Liver (tissue), 9 donors: ENCODE results near the gene FOXL1. TPM values are rescaled to one million over a fixed set of nuclear protein-coding genes. Genes with fewer than 3 reads are reported as not detected.

Experiments
- DNase-seq: peaks from one replicate; pipeline ENCODE4 v3.0.0-alpha.2; 2017; ENCODE audit warnings: low spot score
- H3K27ac ChIP-seq, 2 donors: one replicate each; pipeline ENCODE4 v1.7.0; 2013; ENCODE audit warnings: inconsistent platforms in 2 of 2, low read length in 2 of 2, control low read depth in 1 of 2, low read depth in 1 of 2, mild to moderate bottlenecking in 1 of 2
- H3K27me3 ChIP-seq, 4 donors: one replicate each; pipeline versions ENCODE4 v1.6.1 to v1.7.0; 2013; ENCODE audit warnings: low read length in 3 of 4, inconsistent platforms in 1 of 4, mild to moderate bottlenecking in 1 of 4, moderate library complexity in 1 of 4; ENCODE audit not compliant: control insufficient read depth in 4 of 4, insufficient read depth in 4 of 4
- H3K36me3 ChIP-seq, 4 donors: one replicate each; pipeline versions ENCODE4 v1.6.1 to v1.7.0; 2013; ENCODE audit warnings: low read length in 3 of 4, mild to moderate bottlenecking in 3 of 4, low read depth in 1 of 4, moderate library complexity in 1 of 4; ENCODE audit not compliant: control insufficient read depth in 4 of 4, insufficient read depth in 3 of 4
- H3K4me1 ChIP-seq, 4 donors: one replicate each; pipeline versions ENCODE4 v1.6.1 to v1.7.0; 2013; ENCODE audit warnings: low read length in 3 of 4, mild to moderate bottlenecking in 3 of 4, moderate library complexity in 1 of 4; ENCODE audit not compliant: control insufficient read depth in 4 of 4, insufficient read depth in 4 of 4
- H3K4me3 ChIP-seq, 3 donors: one replicate each; pipeline versions ENCODE4 v1.6.1 to v1.7.0; 2013; ENCODE audit warnings: low read length in 3 of 3, control low read depth in 1 of 3, low read depth in 1 of 3, mild to moderate bottlenecking in 1 of 3
- H3K9ac ChIP-seq, 2 donors: one replicate each; pipeline ENCODE4 v1.7.0; 2013; ENCODE audit warnings: low read length in 2 of 2, mild to moderate bottlenecking in 2 of 2, moderate library complexity in 2 of 2, control low read depth in 1 of 2, low read depth in 1 of 2
- H3K9me3 ChIP-seq, 4 donors: one replicate each; pipeline versions ENCODE4 v1.6.1 to v1.7.0; 2013; ENCODE audit warnings: low read length in 3 of 4; ENCODE audit not compliant: control insufficient read depth in 4 of 4
- EGR1 ChIP-seq, 2 donors: IDR thresholded peaks; 2 replicates each; pipeline ENCODE4 v1.6.1; 2016 to 2018; ENCODE audit warnings: antibody characterized with exemption in 2 of 2, low read depth in 2 of 2
- FOXA1 ChIP-seq: IDR thresholded peaks from 2 replicates; pipeline ENCODE4 v1.6.1; 2016; ENCODE audit warnings: antibody characterized with exemption
- FOXA2 ChIP-seq: IDR thresholded peaks from 2 replicates; pipeline ENCODE4 v1.6.1; 2016; ENCODE audit warnings: antibody characterized with exemption
- GABPA ChIP-seq, 2 donors: IDR thresholded peaks in 1 of 2; conservative IDR thresholded peaks in 1 of 2; 2 replicates each; pipeline ENCODE4 v1.6.1; 2016; ENCODE audit warnings: antibody characterized with exemption in 2 of 2, mild to moderate bottlenecking in 1 of 2, moderate library complexity in 1 of 2
- HNF4A ChIP-seq, 2 donors: conservative IDR thresholded peaks; 2 replicates each; pipeline ENCODE4 v1.6.1; 2016; ENCODE audit warnings: antibody characterized with exemption in 2 of 2, mild to moderate bottlenecking in 2 of 2
- HNF4G ChIP-seq: IDR thresholded peaks from 2 replicates; pipeline ENCODE4 v1.6.1; 2016; ENCODE audit warnings: antibody characterized with exemption
- JUND ChIP-seq, 2 donors: IDR thresholded peaks; 2 replicates each; pipeline ENCODE4 v1.6.1; 2016; ENCODE audit warnings: antibody characterized with exemption in 2 of 2
- NR2F2 ChIP-seq: IDR thresholded peaks from 2 replicates; pipeline ENCODE4 v1.6.1; 2016; ENCODE audit warnings: antibody characterized with exemption
- RXRA ChIP-seq, 2 donors: IDR thresholded peaks; 2 replicates each; pipeline ENCODE4 v1.6.1; 2017 to 2018; ENCODE audit warnings: antibody characterized with exemption in 2 of 2, mild to moderate bottlenecking in 1 of 2
- YY1 ChIP-seq: IDR thresholded peaks from 2 replicates; pipeline ENCODE4 v1.6.1; 2016; ENCODE audit warnings: antibody characterized with exemption, mild to moderate bottlenecking
- WGBS: extraction: QIAGEN DNeasy Blood & Tissue Kit; methylation state at CpG from one replicate; pipeline ENCODE4 v1.1.7; 2013; 5-methylcytosine and 5-hydroxymethylcytosine counted together
- polyA plus RNA-seq, 2 donors: library from polyadenylated mRNA; stranded (reverse) in 1 of 2; unstranded in 1 of 2; fragments of 200-250 nt in 1 of 2; fragments of >200 nt in 1 of 2; fragmentation: Nextera tagmentation in 1 of 2; extraction: Ambion mirVana in 1 of 2; gene quantifications; one replicate each; pipeline versions ENCODE4 v1.2.1 to v1.2.3, GENCODE V29; 2013 to 2015
- total RNA-seq, 2 donors: library from RNA; depleted of rRNA; stranded (reverse); fragments of >200 nt; gene quantifications; one replicate each; pipeline ENCODE4 v1.2.3, GENCODE V29; 2014
- TF ChIP-seq, protein P1 (sequence below): IDR thresholded peaks from 2 replicates; pipeline ENCODE4 v1.6.1; 2016; ENCODE audit warnings: antibody characterized with exemption
- TF ChIP-seq, protein P2 (sequence below): IDR thresholded peaks from 2 replicates; pipeline ENCODE4 v1.6.1; 2016; ENCODE audit warnings: antibody characterized with exemption
- TF ChIP-seq, protein P3 (sequence below): IDR thresholded peaks from 2 replicates; pipeline ENCODE4 v1.6.1; 2016; ENCODE audit warnings: antibody characterized with exemption, mild to moderate bottlenecking
- TF ChIP-seq, protein P4 (sequence below): IDR thresholded peaks from 2 replicates; pipeline ENCODE4 v1.6.1; 2016; ENCODE audit warnings: antibody characterized with exemption
- TF ChIP-seq, protein P5 (sequence below): fragments of 150-350 bp; IDR thresholded peaks from 2 replicates; pipeline ENCODE4 v1.5.1; 2017; ENCODE audit warnings: improper control_type of control experiment, low read depth, low read length; ENCODE audit not compliant: missing input control
- donor health status: healthy.
- donor health status: healthy.
- donor health status: healthy.
- donor health status: healthy.
- donor health status: healthy.

The FOXL1 gene
- total and polyA plus RNA-seq, 4 donors: 0.05 to 0.06 TPM; not detected in 2

DNA sequence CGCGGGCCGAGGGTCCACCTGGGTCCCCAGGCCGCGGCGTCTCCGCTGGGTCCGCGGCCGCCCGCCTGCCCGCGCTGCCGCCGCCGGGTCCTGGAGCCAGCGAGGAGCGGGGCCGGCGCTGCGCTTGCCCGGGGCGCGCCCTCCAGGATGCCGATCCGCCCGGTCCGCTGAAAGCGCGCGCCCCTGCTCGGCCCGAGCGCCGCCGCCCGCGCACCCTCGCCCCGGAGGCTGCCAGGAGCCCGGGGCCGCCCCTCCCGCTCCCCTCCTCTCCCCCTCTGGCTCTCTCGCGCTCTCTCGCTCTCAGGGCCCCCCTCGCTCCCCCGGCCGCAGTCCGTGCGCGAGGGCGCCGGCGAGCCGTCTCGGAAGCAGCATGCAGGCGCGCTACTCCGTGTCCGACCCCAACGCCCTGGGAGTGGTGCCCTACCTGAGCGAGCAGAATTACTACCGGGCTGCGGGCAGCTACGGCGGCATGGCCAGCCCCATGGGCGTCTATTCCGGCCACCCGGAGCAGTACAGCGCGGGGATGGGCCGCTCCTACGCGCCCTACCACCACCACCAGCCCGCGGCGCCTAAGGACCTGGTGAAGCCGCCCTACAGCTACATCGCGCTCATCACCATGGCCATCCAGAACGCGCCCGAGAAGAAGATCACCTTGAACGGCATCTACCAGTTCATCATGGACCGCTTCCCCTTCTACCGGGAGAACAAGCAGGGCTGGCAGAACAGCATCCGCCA is 11.2 kb upstream of the FOXL1 start:
- H3K4me1 ChIP-seq: peaks cover 2 to 19% (median 6%) of the 10 kb centered on the region in 4 donors
- H3K36me3 ChIP-seq: no peaks in the 10 kb centered on the region
- no peak overlapping the region for H3K27ac ChIP-seq
- WGBS: 4% methylated on average over 88 of the region's 88 CpGs
- peak overlapping the region in 1 of 3 donors; percentile 34 for H3K4me3 ChIP-seq
- TF ChIP-seq NR2F2 (no peak), HNF4A (conservative IDR thresholded peaks at IDR 0.05) (no peak), RXRA (IDR thresholded peaks at IDR 0.05) (no peak), JUND (IDR thresholded peaks at IDR 0.05) (no peak)
- H3K9ac ChIP-seq: no peak overlapping the region
- H3K27me3 ChIP-seq: peaks cover 2 to 25% (median 18%) of the 10 kb centered on the region in 4 donors
- no peak for DNase-seq
- H3K9me3 ChIP-seq: no peaks in the 10 kb centered on the region

DNA sequence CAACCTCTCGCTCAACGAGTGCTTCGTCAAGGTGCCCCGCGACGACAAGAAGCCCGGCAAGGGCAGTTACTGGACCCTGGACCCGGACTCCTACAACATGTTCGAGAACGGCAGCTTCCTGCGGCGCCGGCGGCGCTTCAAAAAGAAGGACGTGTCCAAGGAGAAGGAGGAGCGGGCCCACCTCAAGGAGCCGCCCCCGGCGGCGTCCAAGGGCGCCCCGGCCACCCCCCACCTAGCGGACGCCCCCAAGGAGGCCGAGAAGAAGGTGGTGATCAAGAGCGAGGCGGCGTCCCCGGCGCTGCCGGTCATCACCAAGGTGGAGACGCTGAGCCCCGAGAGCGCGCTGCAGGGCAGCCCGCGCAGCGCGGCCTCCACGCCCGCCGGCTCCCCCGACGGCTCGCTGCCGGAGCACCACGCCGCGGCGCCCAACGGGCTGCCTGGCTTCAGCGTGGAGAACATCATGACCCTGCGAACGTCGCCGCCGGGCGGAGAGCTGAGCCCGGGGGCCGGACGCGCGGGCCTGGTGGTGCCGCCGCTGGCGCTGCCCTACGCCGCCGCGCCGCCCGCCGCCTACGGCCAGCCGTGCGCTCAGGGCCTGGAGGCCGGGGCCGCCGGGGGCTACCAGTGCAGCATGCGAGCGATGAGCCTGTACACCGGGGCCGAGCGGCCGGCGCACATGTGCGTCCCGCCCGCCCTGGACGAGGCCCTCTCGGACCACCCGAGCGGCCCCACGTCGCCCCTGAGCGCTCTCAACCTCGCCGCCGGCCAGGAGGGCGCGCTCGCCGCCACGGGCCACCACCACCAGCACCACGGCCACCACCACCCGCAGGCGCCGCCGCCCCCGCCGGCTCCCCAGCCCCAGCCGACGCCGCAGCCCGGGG is 10.4 kb upstream of the FOXL1 start:
- H3K4me1 ChIP-seq: peaks cover 2 to 19% (median 6%) of the 10 kb centered on the region in 4 donors
- H3K9me3 ChIP-seq: no peaks in the 10 kb centered on the region
- peaks cover 2 to 31% (median 22%) of the 10 kb centered on the region in 4 donors for H3K27me3 ChIP-seq
- 4% methylated on average over 116 of the region's 116 CpGs for WGBS
- no peaks in the 10 kb centered on the region for H3K36me3 ChIP-seq
- no peak for TF ChIP-seq HNF4A (conservative IDR thresholded peaks at IDR 0.05)
- TF ChIP-seq, protein P1, sequence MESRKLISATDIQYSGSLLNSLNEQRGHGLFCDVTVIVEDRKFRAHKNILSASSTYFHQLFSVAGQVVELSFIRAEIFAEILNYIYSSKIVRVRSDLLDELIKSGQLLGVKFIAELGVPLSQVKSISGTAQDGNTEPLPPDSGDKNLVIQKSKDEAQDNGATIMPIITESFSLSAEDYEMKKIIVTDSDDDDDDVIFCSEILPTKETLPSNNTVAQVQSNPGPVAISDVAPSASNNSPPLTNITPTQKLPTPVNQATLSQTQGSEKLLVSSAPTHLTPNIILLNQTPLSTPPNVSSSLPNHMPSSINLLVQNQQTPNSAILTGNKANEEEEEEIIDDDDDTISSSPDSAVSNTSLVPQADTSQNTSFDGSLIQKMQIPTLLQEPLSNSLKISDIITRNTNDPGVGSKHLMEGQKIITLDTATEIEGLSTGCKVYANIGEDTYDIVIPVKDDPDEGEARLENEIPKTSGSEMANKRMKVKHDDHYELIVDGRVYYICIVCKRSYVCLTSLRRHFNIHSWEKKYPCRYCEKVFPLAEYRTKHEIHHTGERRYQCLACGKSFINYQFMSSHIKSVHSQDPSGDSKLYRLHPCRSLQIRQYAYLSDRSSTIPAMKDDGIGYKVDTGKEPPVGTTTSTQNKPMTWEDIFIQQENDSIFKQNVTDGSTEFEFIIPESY: no peak
- no peak for TF ChIP-seq GABPA (IDR thresholded peaks at IDR 0.05 in 1 of 2, conservative IDR thresholded peaks at IDR 0.05 in 1 of 2)
- TF ChIP-seq FOXA1: no peak
- TF ChIP-seq RXRA (IDR thresholded peaks at IDR 0.05): no peak
- TF ChIP-seq YY1: no peak
- TF ChIP-seq, protein P2, sequence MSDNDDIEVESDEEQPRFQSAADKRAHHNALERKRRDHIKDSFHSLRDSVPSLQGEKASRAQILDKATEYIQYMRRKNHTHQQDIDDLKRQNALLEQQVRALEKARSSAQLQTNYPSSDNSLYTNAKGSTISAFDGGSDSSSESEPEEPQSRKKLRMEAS: no peak
- TF ChIP-seq, protein P3, sequence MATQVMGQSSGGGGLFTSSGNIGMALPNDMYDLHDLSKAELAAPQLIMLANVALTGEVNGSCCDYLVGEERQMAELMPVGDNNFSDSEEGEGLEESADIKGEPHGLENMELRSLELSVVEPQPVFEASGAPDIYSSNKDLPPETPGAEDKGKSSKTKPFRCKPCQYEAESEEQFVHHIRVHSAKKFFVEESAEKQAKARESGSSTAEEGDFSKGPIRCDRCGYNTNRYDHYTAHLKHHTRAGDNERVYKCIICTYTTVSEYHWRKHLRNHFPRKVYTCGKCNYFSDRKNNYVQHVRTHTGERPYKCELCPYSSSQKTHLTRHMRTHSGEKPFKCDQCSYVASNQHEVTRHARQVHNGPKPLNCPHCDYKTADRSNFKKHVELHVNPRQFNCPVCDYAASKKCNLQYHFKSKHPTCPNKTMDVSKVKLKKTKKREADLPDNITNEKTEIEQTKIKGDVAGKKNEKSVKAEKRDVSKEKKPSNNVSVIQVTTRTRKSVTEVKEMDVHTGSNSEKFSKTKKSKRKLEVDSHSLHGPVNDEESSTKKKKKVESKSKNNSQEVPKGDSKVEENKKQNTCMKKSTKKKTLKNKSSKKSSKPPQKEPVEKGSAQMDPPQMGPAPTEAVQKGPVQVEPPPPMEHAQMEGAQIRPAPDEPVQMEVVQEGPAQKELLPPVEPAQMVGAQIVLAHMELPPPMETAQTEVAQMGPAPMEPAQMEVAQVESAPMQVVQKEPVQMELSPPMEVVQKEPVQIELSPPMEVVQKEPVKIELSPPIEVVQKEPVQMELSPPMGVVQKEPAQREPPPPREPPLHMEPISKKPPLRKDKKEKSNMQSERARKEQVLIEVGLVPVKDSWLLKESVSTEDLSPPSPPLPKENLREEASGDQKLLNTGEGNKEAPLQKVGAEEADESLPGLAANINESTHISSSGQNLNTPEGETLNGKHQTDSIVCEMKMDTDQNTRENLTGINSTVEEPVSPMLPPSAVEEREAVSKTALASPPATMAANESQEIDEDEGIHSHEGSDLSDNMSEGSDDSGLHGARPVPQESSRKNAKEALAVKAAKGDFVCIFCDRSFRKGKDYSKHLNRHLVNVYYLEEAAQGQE: no peak
- no peak for TF ChIP-seq JUND (IDR thresholded peaks at IDR 0.05)
- TF ChIP-seq, protein P4, sequence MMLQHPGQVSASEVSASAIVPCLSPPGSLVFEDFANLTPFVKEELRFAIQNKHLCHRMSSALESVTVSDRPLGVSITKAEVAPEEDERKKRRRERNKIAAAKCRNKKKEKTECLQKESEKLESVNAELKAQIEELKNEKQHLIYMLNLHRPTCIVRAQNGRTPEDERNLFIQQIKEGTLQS: no peak
- no peak for TF ChIP-seq FOXA2
- no peak for TF ChIP-seq HNF4G
- TF ChIP-seq EGR1 (IDR thresholded peaks at IDR 0.05; ENCODE audit: low read depth in 2 of 2): no peak
- TF ChIP-seq, protein P5, sequence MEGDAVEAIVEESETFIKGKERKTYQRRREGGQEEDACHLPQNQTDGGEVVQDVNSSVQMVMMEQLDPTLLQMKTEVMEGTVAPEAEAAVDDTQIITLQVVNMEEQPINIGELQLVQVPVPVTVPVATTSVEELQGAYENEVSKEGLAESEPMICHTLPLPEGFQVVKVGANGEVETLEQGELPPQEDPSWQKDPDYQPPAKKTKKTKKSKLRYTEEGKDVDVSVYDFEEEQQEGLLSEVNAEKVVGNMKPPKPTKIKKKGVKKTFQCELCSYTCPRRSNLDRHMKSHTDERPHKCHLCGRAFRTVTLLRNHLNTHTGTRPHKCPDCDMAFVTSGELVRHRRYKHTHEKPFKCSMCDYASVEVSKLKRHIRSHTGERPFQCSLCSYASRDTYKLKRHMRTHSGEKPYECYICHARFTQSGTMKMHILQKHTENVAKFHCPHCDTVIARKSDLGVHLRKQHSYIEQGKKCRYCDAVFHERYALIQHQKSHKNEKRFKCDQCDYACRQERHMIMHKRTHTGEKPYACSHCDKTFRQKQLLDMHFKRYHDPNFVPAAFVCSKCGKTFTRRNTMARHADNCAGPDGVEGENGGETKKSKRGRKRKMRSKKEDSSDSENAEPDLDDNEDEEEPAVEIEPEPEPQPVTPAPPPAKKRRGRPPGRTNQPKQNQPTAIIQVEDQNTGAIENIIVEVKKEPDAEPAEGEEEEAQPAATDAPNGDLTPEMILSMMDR: no peak
- no peak for DNase-seq
- no peak overlapping the region for H3K9ac ChIP-seq
- peak overlapping the region in 1 of 3 donors; percentile 6 for H3K4me3 ChIP-seq
- no peak overlapping the region for H3K27ac ChIP-seq
